OCI-LY7 (cell line): ENCODE data around the gene DOCK9. TPM values are rescaled to one million over a fixed set of nuclear protein-coding genes. Genes with fewer than 3 reads are reported as not detected.

ENCODE experiments used
- BruUV-seq: library from RNA; stranded (reverse); fragments of 400-500 nt; replicated peaks from 2 replicates; lab custom pipeline; 2021; lab: Mats Ljungman, UMichigan
- CTCF ChIA-PET: fragments of 300-600 bp; sonication (Branson Sonifier 250); formaldehyde crosslinking; loops from one replicate; lab custom pipeline; 2022; ENCODE audit warnings: antibody characterized with exemption; ENCODE audit not compliant: unreplicated experiment; lab: Charles Lee
- POLR2A ChIA-PET: fragments of 300-600 bp; sonication (Branson Sonifier 250); formaldehyde crosslinking; loops from one replicate; lab custom pipeline; 2022; ENCODE audit warnings: antibody characterized with exemption; lab: Charles Lee
- DNase-seq: peaks from one replicate; pipeline ENCODE4 v3.0.0-alpha.2; 2015; ENCODE audit warnings: low spot score
- H2AFZ ChIP-seq: fragments of 200-600 bp; sonication (generic), shearing (Covaris generic); 2 replicates; pipeline ENCODE4 v1.6.1; 2014; ENCODE audit warnings: mild to moderate bottlenecking, antibody characterized with exemption, low read length, moderate library complexity
- H3K27ac ChIP-seq: fragments of 200-600 bp; sonication (generic); 2 replicates; pipeline ENCODE4 v1.5.1; 2014; ENCODE audit warnings: mixed run types, low read depth, mild to moderate bottlenecking, moderate library complexity, low read length, inconsistent platforms; ENCODE audit not compliant: poor library complexity, severe bottlenecking
- H3K36me3 ChIP-seq: fragments of 200-600 bp; sonication (generic); 2 replicates; pipeline ENCODE4 v1.6.1; 2014; ENCODE audit warnings: mild to moderate bottlenecking, antibody characterized with exemption, low read length, moderate library complexity, mixed read lengths; ENCODE audit not compliant: insufficient read depth
- H3K4me1 ChIP-seq: fragments of 200-600 bp; sonication (generic); 2 replicates; pipeline ENCODE4 v1.5.1; 2014; ENCODE audit warnings: mild to moderate bottlenecking, low read length; ENCODE audit not compliant: insufficient read depth, poor library complexity, severe bottlenecking
- H3K4me2 ChIP-seq: fragments of 200-600 bp; sonication (generic); 2 replicates; pipeline ENCODE4 v1.6.1; 2014; ENCODE audit warnings: mild to moderate bottlenecking, low read length
- H3K4me3 ChIP-seq: fragments of 200-600 bp; sonication (generic); 2 replicates; pipeline ENCODE4 v1.5.1; 2014; ENCODE audit warnings: mild to moderate bottlenecking, low read depth, low read length; ENCODE audit not compliant: poor library complexity, severe bottlenecking
- H3K79me2 ChIP-seq: fragments of 200-600 bp; sonication (generic); 2 replicates; pipeline ENCODE4 v1.6.1; 2016; ENCODE audit warnings: low read depth, mild to moderate bottlenecking, low read length, moderate library complexity, mixed read lengths; ENCODE audit not compliant: insufficient read depth
- H3K9me2 ChIP-seq: fragments of 200-600 bp; sonication (generic); 2 replicates; pipeline ENCODE4 v1.6.1; 2016; ENCODE audit warnings: mild to moderate bottlenecking, low read length, mixed read lengths; ENCODE audit not compliant: insufficient read depth
- H3K9me3 ChIP-seq: fragments of 200-600 bp; sonication (generic); 2 replicates; pipeline ENCODE4 v1.6.1; 2014; ENCODE audit warnings: mild to moderate bottlenecking, mixed run types, low read length, mixed read lengths
- H4K20me1 ChIP-seq: fragments of 200-600 bp; sonication (generic); 2 replicates; pipeline ENCODE4 v1.6.1; 2014; ENCODE audit warnings: mild to moderate bottlenecking, antibody characterized with exemption, low read length, moderate library complexity, mixed read lengths; ENCODE audit not compliant: insufficient read depth
- EZH2phosphoT487 ChIP-seq: fragments of 200-600 bp; sonication (generic); IDR thresholded peaks from 2 replicates; pipeline ENCODE4 v1.6.1; 2018; ENCODE audit warnings: low read depth, borderline replicate concordance, mild to moderate bottlenecking, mixed run types, antibody characterized with exemption, low read length, moderate library complexity, mixed read lengths
- intact Hi-C: fragments of 100-400 bp; cut with micrococcal nuclease; formaldehyde crosslinking; loops from one replicate; pipeline ENCODE4 v1.10.0; 2022; ENCODE audit not compliant: unreplicated experiment
- total RNA-seq, 2 experiments: library from RNA; depleted of rRNA in 1 of 2; stranded (reverse); fragments of >200 nt in 1 of 2; shearing (Covaris generic) in 1 of 2; gene quantifications; 2 replicates each; pipeline ENCODE4 v1.2.3, GENCODE V29; 2014 to 2022
- TF ChIP-seq, protein P1 (sequence below): fragments of 200-600 bp; sonication (generic); conservative IDR thresholded peaks from 2 replicates; pipeline ENCODE4 v1.5.1; 2014; ENCODE audit warnings: mild to moderate bottlenecking, antibody characterized with exemption, low read length, moderate library complexity, mixed read lengths

Gene DOCK9
- total RNA-seq, 2 experiments from 2014 or later, result 24.0 to 28.0 TPM

DNA sequence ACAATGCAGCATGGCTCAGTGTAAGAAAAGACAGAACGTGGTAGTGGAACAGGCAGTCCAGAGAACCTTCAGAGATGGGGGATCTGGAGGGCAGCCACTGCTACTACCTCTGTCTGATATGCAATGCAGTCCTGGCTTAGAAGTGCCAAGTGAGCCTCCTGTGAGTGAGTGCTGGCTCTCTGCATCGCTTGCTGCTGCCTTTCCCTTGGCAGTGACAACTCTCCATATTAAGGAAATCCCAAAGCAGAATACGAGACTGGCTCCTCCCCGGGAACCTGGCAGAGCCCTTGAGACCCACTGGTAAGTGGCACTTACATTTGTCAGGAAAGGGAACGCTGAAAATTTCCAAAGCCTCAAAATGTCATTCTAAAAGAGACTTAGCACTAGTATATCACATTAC is 7.5 kb downstream of the DOCK9 start:
- Histone ChIP-seq H3K27ac (no peak overlapping the region), H3K79me2 (no peaks in the 10 kb centered on the region), H3K4me1 (peaks cover 10% of the 10 kb centered on the region), H3K4me2 (no peak overlapping the region), H2AFZ (no peak overlapping the region), H3K36me3 (no peaks in the 10 kb centered on the region), H3K9me3 (no peaks in the 10 kb centered on the region), H3K9me2 (no peaks in the 10 kb centered on the region), H4K20me1 (no peaks in the 10 kb centered on the region), H3K4me3 (no peak overlapping the region)
- DNase-seq, result no peak
- BruUV-seq, result no TSS peak
- ChIA-PET POLR2A (interaction anchor here (0.6 kb wide), 1 partner anchor 99 kb away, joined by 3 read pairs; no protein-coding TSS in a partner anchor), CTCF (no interaction called here)
- TF ChIP-seq, protein P1, sequence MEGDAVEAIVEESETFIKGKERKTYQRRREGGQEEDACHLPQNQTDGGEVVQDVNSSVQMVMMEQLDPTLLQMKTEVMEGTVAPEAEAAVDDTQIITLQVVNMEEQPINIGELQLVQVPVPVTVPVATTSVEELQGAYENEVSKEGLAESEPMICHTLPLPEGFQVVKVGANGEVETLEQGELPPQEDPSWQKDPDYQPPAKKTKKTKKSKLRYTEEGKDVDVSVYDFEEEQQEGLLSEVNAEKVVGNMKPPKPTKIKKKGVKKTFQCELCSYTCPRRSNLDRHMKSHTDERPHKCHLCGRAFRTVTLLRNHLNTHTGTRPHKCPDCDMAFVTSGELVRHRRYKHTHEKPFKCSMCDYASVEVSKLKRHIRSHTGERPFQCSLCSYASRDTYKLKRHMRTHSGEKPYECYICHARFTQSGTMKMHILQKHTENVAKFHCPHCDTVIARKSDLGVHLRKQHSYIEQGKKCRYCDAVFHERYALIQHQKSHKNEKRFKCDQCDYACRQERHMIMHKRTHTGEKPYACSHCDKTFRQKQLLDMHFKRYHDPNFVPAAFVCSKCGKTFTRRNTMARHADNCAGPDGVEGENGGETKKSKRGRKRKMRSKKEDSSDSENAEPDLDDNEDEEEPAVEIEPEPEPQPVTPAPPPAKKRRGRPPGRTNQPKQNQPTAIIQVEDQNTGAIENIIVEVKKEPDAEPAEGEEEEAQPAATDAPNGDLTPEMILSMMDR, result no peak
- no peak for TF ChIP-seq EZH2phosphoT487
- intact Hi-C loops, result no loop called here

DNA sequence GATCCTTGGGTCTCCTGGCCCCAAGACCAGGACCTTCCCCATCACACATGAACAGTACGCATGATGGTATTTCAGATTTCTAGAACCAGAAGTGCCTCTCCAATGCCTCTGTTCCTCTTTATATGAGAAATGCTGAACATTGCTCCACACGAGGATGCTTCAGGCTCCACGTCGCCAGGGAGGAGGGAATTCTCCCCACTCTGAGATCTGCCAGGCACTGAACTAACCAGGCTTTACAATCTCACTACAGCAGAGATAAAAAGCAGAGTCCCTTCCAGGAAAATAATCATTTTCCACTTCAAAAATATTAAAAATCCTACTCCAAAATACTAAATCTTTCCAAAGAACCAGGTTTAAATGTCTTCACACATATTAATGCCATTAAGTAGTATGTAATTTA is 10.4 kb downstream of the DOCK9 start:
- no TSS peak for BruUV-seq
- Histone ChIP-seq H3K4me3 (no peak overlapping the region), H3K9me2 (no peaks in the 10 kb centered on the region), H3K27ac (no peak overlapping the region), H3K4me1 (no peaks in the 10 kb centered on the region), H3K9me3 (no peaks in the 10 kb centered on the region), H3K79me2 (no peaks in the 10 kb centered on the region), H3K36me3 (no peaks in the 10 kb centered on the region), H3K4me2 (no peak overlapping the region), H2AFZ (no peak overlapping the region), H4K20me1 (no peaks in the 10 kb centered on the region)
- CTCF ChIA-PET, result no interaction called here
- intact Hi-C loops, result no loop called here
- POLR2A ChIA-PET, result interaction anchor here (0.7 kb wide), 1 partner anchor 67 kb away, joined by 4 read pairs; no protein-coding TSS in a partner anchor
- no peak for DNase-seq
- TF ChIP-seq, protein P1, result no peak
- TF ChIP-seq EZH2phosphoT487, result no peak

DNA sequence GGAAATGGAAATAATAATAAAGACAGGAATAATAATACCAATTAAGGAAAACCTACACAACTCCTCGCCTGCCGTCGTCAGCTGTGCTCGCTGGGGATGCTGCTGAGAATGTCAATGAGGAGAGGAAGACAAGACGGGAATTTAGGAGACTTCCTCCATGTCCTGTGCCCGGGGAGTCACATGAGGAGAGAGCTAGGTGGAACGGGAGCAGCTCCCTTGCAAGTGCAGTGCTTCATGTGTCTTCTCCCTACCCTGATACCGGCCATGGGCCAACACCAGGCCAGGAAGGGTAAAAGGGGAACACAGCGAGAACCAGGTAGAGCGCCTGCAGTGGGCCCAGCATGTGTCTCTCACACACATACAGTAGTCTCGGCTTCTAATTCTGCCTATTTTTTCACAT is 11.8 kb downstream of the DOCK9 start:
- no TSS peak for BruUV-seq
- CTCF ChIA-PET, result no interaction called here
- TF ChIP-seq EZH2phosphoT487, result no peak
- TF ChIP-seq, protein P1, result no peak

More for the DNA sequence above, 11.8 kb downstream of the DOCK9 start:
- POLR2A ChIA-PET, result interaction anchor here (1.2 kb wide), 1 partner anchor 11 kb away, joined by 3 read pairs; no protein-coding TSS in a partner anchor
- no peaks in the 10 kb centered on the region for H3K9me2 ChIP-seq
- H3K36me3 ChIP-seq, result no peaks in the 10 kb centered on the region
- H3K9me3 ChIP-seq, result no peaks in the 10 kb centered on the region
- H3K4me2 ChIP-seq, result no peak overlapping the region
- DNase-seq, result no peak
- no peaks in the 10 kb centered on the region for H4K20me1 ChIP-seq
- no peak overlapping the region for H3K27ac ChIP-seq
- no peaks in the 10 kb centered on the region for H3K79me2 ChIP-seq
- intact Hi-C loops, result no loop called here
- H3K4me1 ChIP-seq, result no peaks in the 10 kb centered on the region
- no peak overlapping the region for H2AFZ ChIP-seq
- no peak overlapping the region for H3K4me3 ChIP-seq
